ENCODE measurements around the gene MEA1.

- TF ChIP-seq POLR2A (IDR thresholded peaks at IDR 0.05; ENCODE audit: low read depth, low read length) (no peak), POLR2AphosphoS5 (IDR thresholded peaks at IDR 0.05; ENCODE audit: low read depth, low read length) (no peak), TAF1 (IDR thresholded peaks at IDR 0.05; ENCODE audit: low read depth, low read length) (no peak)
Observed at GRCh38 chr6:43060034-43060754, 46.4 kb upstream of the MEA1 start.
